DOHH2 (cell line): Measurements from ENCODE around the gene HIC2.

Source experiments
- EZH2phosphoT487 ChIP-seq: fragments of 200-600 bp; sonication (generic); IDR thresholded peaks from 2 replicates; pipeline ENCODE4 v1.6.1; 2017; ENCODE audit warnings: borderline replicate concordance, mild to moderate bottlenecking, antibody characterized with exemption, low read length, moderate library complexity, mixed read lengths
- TF ChIP-seq, protein P1 (sequence below): fragments of 200-600 bp; sonication (generic); IDR thresholded peaks from one replicate; pipeline ENCODE4 v1.5.1; 2014; ENCODE audit warnings: antibody characterized with exemption, mild to moderate bottlenecking, low read depth, low read length; ENCODE audit not compliant: poor library complexity, severe bottlenecking

DNA sequence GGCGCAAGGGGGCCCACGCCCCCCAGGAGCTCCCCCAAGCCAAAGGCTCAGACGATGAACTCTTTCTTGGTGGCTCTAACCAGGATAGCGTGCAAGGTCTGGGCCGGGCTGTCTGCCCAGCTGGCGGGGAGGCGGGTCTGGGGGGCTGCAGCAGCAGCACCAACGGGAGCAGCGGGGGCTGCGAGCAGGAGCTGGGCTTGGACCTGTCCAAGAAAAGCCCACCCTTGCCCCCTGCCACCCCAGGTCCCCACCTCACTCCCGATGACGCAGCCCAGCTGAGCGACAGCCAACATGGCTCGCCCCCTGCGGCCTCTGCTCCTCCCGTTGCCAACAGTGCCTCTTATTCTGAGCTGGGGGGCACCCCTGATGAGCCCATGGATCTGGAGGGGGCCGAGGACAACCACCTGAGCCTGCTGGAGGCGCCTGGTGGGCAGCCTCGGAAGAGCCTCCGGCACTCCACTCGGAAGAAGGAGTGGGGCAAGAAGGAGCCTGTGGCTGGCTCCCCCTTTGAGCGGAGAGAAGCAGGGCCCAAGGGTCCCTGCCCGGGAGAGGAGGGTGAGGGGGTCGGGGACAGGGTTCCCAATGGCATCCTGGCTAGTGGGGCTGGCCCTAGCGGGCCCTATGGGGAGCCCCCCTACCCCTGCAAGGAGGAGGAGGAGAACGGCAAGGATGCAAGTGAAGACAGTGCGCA, 28.4 kb downstream of the HIC2 start:
- TF ChIP-seq, protein P1, sequence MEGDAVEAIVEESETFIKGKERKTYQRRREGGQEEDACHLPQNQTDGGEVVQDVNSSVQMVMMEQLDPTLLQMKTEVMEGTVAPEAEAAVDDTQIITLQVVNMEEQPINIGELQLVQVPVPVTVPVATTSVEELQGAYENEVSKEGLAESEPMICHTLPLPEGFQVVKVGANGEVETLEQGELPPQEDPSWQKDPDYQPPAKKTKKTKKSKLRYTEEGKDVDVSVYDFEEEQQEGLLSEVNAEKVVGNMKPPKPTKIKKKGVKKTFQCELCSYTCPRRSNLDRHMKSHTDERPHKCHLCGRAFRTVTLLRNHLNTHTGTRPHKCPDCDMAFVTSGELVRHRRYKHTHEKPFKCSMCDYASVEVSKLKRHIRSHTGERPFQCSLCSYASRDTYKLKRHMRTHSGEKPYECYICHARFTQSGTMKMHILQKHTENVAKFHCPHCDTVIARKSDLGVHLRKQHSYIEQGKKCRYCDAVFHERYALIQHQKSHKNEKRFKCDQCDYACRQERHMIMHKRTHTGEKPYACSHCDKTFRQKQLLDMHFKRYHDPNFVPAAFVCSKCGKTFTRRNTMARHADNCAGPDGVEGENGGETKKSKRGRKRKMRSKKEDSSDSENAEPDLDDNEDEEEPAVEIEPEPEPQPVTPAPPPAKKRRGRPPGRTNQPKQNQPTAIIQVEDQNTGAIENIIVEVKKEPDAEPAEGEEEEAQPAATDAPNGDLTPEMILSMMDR: no peak
- no peak for TF ChIP-seq EZH2phosphoT487
